ENCODE results near the gene BFSP2. TPM values are rescaled to one million over a fixed set of nuclear protein-coding genes. Genes with fewer than 3 reads are reported as not detected.

BFSP2 gene
- total and polyA plus RNA-seq, 4 donors = not detected

DNA sequence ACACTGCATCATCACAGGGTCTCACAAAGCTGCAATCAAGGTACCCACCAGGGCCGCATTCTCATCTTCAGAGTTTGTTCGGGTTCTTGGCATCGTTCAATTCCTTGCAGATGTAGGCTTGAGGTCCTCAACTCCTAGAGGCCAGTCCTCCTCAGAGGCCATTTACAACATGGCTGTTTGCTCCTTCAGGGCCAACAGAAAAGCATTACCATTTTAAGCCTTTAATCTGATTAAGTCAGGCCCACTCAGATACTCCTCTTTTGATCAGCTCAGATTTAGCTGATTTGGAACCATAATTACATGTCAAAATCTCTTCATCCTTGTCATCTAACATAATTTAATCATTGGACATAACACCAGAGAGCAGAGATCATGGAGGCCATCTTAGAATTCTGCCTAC is 55.4 kb downstream of the BFSP2 start:
- H3K4me1 ChIP-seq (ENCODE audit: control insufficient read depth in 1 of 2, insufficient read depth in 2 of 2, low read length in 2 of 2) = no peaks in the 10 kb centered on the region
- no peaks in the 10 kb centered on the region for H3K9me3 ChIP-seq (ENCODE audit: control insufficient read depth, low read length)
- no peak overlapping the region for H3K27ac ChIP-seq (ENCODE audit: low read depth in 1 of 2, low read length in 2 of 2)
- WGBS, 2 donors = 78 to 98% methylated on average over 3 of the region's 3 CpGs
- no peak overlapping the region for H3K4me3 ChIP-seq (ENCODE audit: low read length in 2 of 2)
- intact Hi-C loops (cut with DNase I) = no loop called here
- H3K27me3 ChIP-seq (ENCODE audit: control insufficient read depth in 1 of 2, insufficient read depth in 2 of 2, low read length in 1 of 2) = no peaks in the 10 kb centered on the region
- ATAC-seq (ENCODE audit: low FRiP score) (no peak), DNase-seq (no peak)
- H3K36me3 ChIP-seq (ENCODE audit: control insufficient read depth in 1 of 2, insufficient read depth in 2 of 2, low read length in 1 of 2) = no peaks in the 10 kb centered on the region

DNA sequence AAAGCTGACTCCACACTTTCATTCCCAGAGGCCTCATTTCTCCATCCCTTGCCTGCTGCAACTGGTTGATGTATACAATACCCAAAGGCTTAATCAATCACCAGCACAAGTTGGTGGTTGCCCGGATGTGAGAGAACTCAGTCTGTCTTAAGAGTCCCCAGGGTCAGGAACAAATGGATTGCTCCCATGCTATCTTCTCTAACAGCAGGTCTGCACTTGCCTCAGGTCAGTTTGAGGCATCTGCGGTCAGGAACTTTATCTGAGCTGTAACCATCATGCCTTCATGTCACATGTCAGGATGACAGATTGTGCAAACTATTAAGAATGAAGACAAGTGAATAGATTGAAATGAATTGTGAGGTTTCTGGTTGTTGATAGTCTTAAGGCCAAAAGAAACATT is 56.1 kb downstream of the BFSP2 start:
- no peak overlapping the region for H3K4me3 ChIP-seq (ENCODE audit: low read length in 2 of 2)
- intact Hi-C loops (cut with DNase I) = no loop called here
- no peaks in the 10 kb centered on the region for H3K36me3 ChIP-seq (ENCODE audit: control insufficient read depth in 1 of 2, insufficient read depth in 2 of 2, low read length in 1 of 2)
- ATAC-seq (ENCODE audit: low FRiP score) (no peak), DNase-seq (no peak)
- 96 to 97% methylated on average over 2 of the region's 2 CpGs for WGBS, 2 donors
- no peak overlapping the region for H3K27ac ChIP-seq (ENCODE audit: low read depth in 1 of 2, low read length in 2 of 2)
- H3K4me1 ChIP-seq (ENCODE audit: control insufficient read depth in 1 of 2, insufficient read depth in 2 of 2, low read length in 2 of 2) = no peaks in the 10 kb centered on the region
- no peaks in the 10 kb centered on the region for H3K9me3 ChIP-seq (ENCODE audit: control insufficient read depth, low read length)
- no peaks in the 10 kb centered on the region for H3K27me3 ChIP-seq (ENCODE audit: control insufficient read depth in 1 of 2, insufficient read depth in 2 of 2, low read length in 1 of 2)

DNA sequence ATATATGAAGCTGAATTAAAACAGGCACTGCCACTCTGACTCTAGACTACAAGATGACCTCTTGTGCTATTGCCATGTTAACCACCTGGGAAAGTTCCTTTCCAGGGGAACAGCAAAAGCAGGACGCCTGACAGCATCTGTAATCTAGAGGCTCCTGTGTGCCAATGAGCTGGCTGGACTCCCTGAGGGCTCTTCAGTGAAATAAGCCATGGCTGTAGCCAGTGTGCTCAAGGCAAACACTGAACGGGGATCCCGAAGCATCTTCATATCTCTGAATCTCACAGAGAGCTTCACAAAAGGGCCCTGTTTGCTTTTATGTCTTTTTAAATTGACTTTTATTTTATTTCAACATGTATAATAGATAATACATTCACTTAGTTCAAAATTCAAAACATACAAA is 57.2 kb downstream of the BFSP2 start:
- Histone ChIP-seq H3K4me1 (ENCODE audit: control insufficient read depth in 1 of 2, insufficient read depth in 2 of 2, low read length in 2 of 2) (no peaks in the 10 kb centered on the region), H3K9me3 (ENCODE audit: control insufficient read depth, low read length) (no peaks in the 10 kb centered on the region), H3K27me3 (ENCODE audit: control insufficient read depth in 1 of 2, insufficient read depth in 2 of 2, low read length in 1 of 2) (no peaks in the 10 kb centered on the region), H3K36me3 (ENCODE audit: control insufficient read depth in 1 of 2, insufficient read depth in 2 of 2, low read length in 1 of 2) (no peaks in the 10 kb centered on the region), H3K4me3 (ENCODE audit: low read length in 2 of 2) (no peak overlapping the region), H3K27ac (ENCODE audit: low read depth in 1 of 2, low read length in 2 of 2) (no peak overlapping the region)
- intact Hi-C loops (cut with DNase I) = no loop called here
- 87 to 90% methylated on average over 3 of the region's 3 CpGs for WGBS, 2 donors
- ATAC-seq (ENCODE audit: low FRiP score) (no peak), DNase-seq (no peak)

- H3K9me3 ChIP-seq (ENCODE audit: control insufficient read depth, low read length) = no peaks in the 10 kb centered on the region
Observed at GRCh38 chr3:133457465-133458067, 57.7 kb downstream of the BFSP2 start.

GRCh38 chr3:133459400-133459799 is 59.5 kb downstream of the BFSP2 start:
- ATAC-seq (ENCODE audit: low FRiP score) (peak; percentile 72), DNase-seq (peak in 1 of 2 donors; percentile 54)
- Histone ChIP-seq H3K4me1 (ENCODE audit: control insufficient read depth in 1 of 2, insufficient read depth in 2 of 2, low read length in 2 of 2) (no peaks in the 10 kb centered on the region), H3K27ac (ENCODE audit: low read depth in 1 of 2, low read length in 2 of 2) (no peak overlapping the region), H3K9me3 (ENCODE audit: control insufficient read depth, low read length) (no peaks in the 10 kb centered on the region), H3K27me3 (ENCODE audit: control insufficient read depth in 1 of 2, insufficient read depth in 2 of 2, low read length in 1 of 2) (no peaks in the 10 kb centered on the region), H3K36me3 (ENCODE audit: control insufficient read depth in 1 of 2, insufficient read depth in 2 of 2, low read length in 1 of 2) (no peaks in the 10 kb centered on the region), H3K4me3 (ENCODE audit: low read length in 2 of 2) (no peak overlapping the region)
- 5 to 6% methylated on average over 6 of the region's 6 CpGs for WGBS, 2 donors
- intact Hi-C loops (cut with DNase I) = no loop called here

More at GRCh38 chr3:133457465-133458067, 57.7 kb downstream of the BFSP2 start:
- Histone ChIP-seq H3K4me3 (ENCODE audit: low read length in 2 of 2) (no peak overlapping the region), H3K36me3 (ENCODE audit: control insufficient read depth in 1 of 2, insufficient read depth in 2 of 2, low read length in 1 of 2) (no peaks in the 10 kb centered on the region), H3K27ac (ENCODE audit: low read depth in 1 of 2, low read length in 2 of 2) (no peak overlapping the region), H3K27me3 (ENCODE audit: control insufficient read depth in 1 of 2, insufficient read depth in 2 of 2, low read length in 1 of 2) (no peaks in the 10 kb centered on the region), H3K4me1 (ENCODE audit: control insufficient read depth in 1 of 2, insufficient read depth in 2 of 2, low read length in 2 of 2) (no peaks in the 10 kb centered on the region)
- 87 to 91% methylated on average over 1 of the region's 1 CpG for WGBS, 2 donors
- no peak for DNase-seq
- intact Hi-C loops (cut with DNase I) = no loop called here
- ATAC-seq (ENCODE audit: low FRiP score) = no peak

GRCh38 chr3:133460809-133461208 is 61.0 kb downstream of the BFSP2 start:
- no peaks in the 10 kb centered on the region for H3K27me3 ChIP-seq (ENCODE audit: control insufficient read depth in 1 of 2, insufficient read depth in 2 of 2, low read length in 1 of 2)
- intact Hi-C loops (cut with DNase I) = no loop called here
- H3K36me3 ChIP-seq (ENCODE audit: control insufficient read depth in 1 of 2, insufficient read depth in 2 of 2, low read length in 1 of 2) = no peaks in the 10 kb centered on the region
- DNase-seq (no peak), ATAC-seq (ENCODE audit: low FRiP score) (no peak)
- 79 to 86% methylated on average over 3 of the region's 3 CpGs for WGBS, 2 donors
- H3K27ac ChIP-seq (ENCODE audit: low read depth in 1 of 2, low read length in 2 of 2) = no peak overlapping the region
- H3K9me3 ChIP-seq (ENCODE audit: control insufficient read depth, low read length) = no peaks in the 10 kb centered on the region
- no peak overlapping the region for H3K4me3 ChIP-seq (ENCODE audit: low read length in 2 of 2)
- no peaks in the 10 kb centered on the region for H3K4me1 ChIP-seq (ENCODE audit: control insufficient read depth in 1 of 2, insufficient read depth in 2 of 2, low read length in 2 of 2)

DNA sequence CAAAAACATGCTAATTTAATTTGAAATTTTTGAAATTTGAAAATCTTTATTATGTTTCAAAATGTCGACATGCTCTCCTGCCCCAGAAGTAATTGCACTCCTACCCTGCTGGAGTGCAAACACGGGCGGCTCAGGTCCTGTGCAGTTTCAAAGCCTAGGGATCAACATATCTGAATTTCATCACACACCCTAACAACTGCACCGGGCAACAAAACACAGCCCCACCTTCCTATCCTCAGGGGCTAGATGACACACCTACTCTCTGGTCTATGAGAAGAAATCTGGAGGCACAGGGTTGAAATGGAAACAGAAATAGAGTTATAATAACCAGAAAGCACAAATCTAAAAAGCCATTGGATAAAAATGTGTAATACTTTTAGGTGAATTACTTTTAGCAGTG is 61.4 kb downstream of the BFSP2 start:
- Histone ChIP-seq H3K9me3 (ENCODE audit: control insufficient read depth, low read length) (no peaks in the 10 kb centered on the region), H3K4me3 (ENCODE audit: low read length in 2 of 2) (no peak overlapping the region), H3K4me1 (ENCODE audit: control insufficient read depth in 1 of 2, insufficient read depth in 2 of 2, low read length in 2 of 2) (no peaks in the 10 kb centered on the region), H3K27ac (ENCODE audit: low read depth in 1 of 2, low read length in 2 of 2) (no peak overlapping the region), H3K36me3 (ENCODE audit: control insufficient read depth in 1 of 2, insufficient read depth in 2 of 2, low read length in 1 of 2) (no peaks in the 10 kb centered on the region), H3K27me3 (ENCODE audit: control insufficient read depth in 1 of 2, insufficient read depth in 2 of 2, low read length in 1 of 2) (no peaks in the 10 kb centered on the region)
- ATAC-seq (ENCODE audit: low FRiP score) = no peak
- DNase-seq = no peak
- intact Hi-C loops (cut with DNase I) = no loop called here
- 63 to 72% methylated on average over 4 of the region's 4 CpGs for WGBS, 2 donors

- no peaks in the 10 kb centered on the region for H3K9me3 ChIP-seq (ENCODE audit: control insufficient read depth, low read length)
- DNase-seq (no peak), ATAC-seq (ENCODE audit: low FRiP score) (no peak)
- WGBS, 2 donors = 93 to 94% methylated on average over 8 of the region's 8 CpGs
- no peaks in the 10 kb centered on the region for H3K36me3 ChIP-seq (ENCODE audit: control insufficient read depth in 1 of 2, insufficient read depth in 2 of 2, low read length in 1 of 2)
- H3K4me3 ChIP-seq (ENCODE audit: low read length in 2 of 2) = no peak overlapping the region
- intact Hi-C loops (cut with DNase I) = no loop called here
- H3K27me3 ChIP-seq (ENCODE audit: control insufficient read depth in 1 of 2, insufficient read depth in 2 of 2, low read length in 1 of 2) = no peaks in the 10 kb centered on the region
- no peaks in the 10 kb centered on the region for H3K4me1 ChIP-seq (ENCODE audit: control insufficient read depth in 1 of 2, insufficient read depth in 2 of 2, low read length in 2 of 2)
- H3K27ac ChIP-seq (ENCODE audit: low read depth in 1 of 2, low read length in 2 of 2) = no peak overlapping the region
Observed at GRCh38 chr3:133463347-133463860, 63.5 kb downstream of the BFSP2 start.

GRCh38 chr3:133464573-133464972 is 64.7 kb downstream of the BFSP2 start:
- intact Hi-C loops (cut with DNase I) = no loop called here

More at GRCh38 chr3:133464573-133464972, 64.7 kb downstream of the BFSP2 start:
- Histone ChIP-seq H3K9me3 (ENCODE audit: control insufficient read depth, low read length) (no peaks in the 10 kb centered on the region), H3K27ac (ENCODE audit: low read depth in 1 of 2, low read length in 2 of 2) (no peak overlapping the region), H3K4me3 (ENCODE audit: low read length in 2 of 2) (no peak overlapping the region), H3K27me3 (ENCODE audit: control insufficient read depth in 1 of 2, insufficient read depth in 2 of 2, low read length in 1 of 2) (no peaks in the 10 kb centered on the region), H3K36me3 (ENCODE audit: control insufficient read depth in 1 of 2, insufficient read depth in 2 of 2, low read length in 1 of 2) (no peaks in the 10 kb centered on the region), H3K4me1 (ENCODE audit: control insufficient read depth in 1 of 2, insufficient read depth in 2 of 2, low read length in 2 of 2) (no peaks in the 10 kb centered on the region)
- 65 to 80% methylated on average over 1 of the region's 1 CpG for WGBS, 2 donors
- DNase-seq (no peak), ATAC-seq (ENCODE audit: low FRiP score) (no peak)

Data from aorta (tissue), 5 donors.